ENCODE measurements around the gene COL10A1.

DNA sequence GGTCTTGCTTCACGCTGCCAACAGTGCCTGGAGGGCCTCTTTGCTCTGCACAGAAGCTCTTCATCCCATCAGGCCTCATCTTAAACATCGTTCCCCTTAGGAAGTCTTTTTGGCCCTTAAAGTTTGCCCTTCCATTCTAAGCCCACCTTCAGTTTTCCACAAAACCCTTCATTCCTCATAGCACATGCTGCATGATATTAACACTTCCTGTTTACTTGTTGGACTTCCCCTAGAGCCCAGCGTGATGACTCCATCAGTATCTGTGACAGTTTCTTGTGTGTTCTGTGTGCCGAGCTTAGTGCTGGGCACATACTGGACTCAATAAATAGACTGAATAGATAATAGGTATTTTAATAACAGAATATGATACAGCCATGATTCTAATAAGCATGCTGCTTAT is 23.1 kb downstream of the COL10A1 start:
- TF ChIP-seq, protein P1, sequence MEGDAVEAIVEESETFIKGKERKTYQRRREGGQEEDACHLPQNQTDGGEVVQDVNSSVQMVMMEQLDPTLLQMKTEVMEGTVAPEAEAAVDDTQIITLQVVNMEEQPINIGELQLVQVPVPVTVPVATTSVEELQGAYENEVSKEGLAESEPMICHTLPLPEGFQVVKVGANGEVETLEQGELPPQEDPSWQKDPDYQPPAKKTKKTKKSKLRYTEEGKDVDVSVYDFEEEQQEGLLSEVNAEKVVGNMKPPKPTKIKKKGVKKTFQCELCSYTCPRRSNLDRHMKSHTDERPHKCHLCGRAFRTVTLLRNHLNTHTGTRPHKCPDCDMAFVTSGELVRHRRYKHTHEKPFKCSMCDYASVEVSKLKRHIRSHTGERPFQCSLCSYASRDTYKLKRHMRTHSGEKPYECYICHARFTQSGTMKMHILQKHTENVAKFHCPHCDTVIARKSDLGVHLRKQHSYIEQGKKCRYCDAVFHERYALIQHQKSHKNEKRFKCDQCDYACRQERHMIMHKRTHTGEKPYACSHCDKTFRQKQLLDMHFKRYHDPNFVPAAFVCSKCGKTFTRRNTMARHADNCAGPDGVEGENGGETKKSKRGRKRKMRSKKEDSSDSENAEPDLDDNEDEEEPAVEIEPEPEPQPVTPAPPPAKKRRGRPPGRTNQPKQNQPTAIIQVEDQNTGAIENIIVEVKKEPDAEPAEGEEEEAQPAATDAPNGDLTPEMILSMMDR (IDR thresholded peaks at IDR 0.05; ENCODE audit: low read length) = no peak
- TF ChIP-seq EZH2 (IDR thresholded peaks at IDR 0.05; ENCODE audit: borderline replicate concordance, low read length) = no peak
